ENCODE data around the gene MYOCD.

The MYOCD gene

DNA sequence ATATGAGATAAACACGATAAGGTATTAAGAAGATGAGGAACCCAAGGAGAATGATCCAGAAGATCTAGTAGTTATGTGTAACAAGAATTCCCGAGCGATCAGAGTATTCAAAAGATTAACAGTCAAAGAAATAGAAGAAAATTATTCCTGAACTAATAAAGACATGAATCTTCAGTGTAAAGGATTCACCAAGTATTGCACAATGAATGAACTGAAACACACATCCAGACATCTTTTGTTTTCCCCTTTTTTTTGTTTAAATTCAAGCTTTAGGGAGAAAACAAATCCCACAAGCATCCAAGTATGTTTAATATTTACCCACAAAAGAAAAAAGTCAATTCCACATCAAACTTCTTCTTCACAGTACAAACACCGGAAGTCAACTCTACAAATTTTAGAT is 23.7 kb upstream of the MYOCD start:
- no peak for DNase-seq

GRCh38 chr17:12643822-12644221 is 21.9 kb upstream of the MYOCD start:
- no peak for DNase-seq

- DNase-seq = no peak
Observed at GRCh38 chr17:12644623-12645022, 21.1 kb upstream of the MYOCD start.

GRCh38 chr17:12646761-12647422 is 18.8 kb upstream of the MYOCD start:
- DNase-seq = no peak

DNA sequence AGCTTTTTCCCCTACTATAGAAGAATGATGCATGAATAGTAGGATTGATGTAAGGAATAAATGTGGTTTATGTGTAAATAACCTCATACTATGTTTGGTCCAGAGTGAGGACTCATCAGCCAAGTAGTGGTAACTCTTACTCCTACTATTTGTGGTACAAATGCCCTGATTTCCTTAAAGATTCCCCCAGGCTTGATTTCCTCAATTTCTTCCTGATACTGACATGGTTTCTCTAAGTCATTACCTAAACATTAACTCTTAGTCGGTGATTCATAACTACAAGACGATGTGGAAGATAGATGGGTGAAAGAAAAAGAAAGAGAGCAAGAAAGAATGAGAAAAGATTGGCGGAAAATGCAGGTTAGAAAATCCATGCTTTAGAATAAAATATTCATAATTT is 17.2 kb upstream of the MYOCD start:
- no peak for DNase-seq

DNA sequence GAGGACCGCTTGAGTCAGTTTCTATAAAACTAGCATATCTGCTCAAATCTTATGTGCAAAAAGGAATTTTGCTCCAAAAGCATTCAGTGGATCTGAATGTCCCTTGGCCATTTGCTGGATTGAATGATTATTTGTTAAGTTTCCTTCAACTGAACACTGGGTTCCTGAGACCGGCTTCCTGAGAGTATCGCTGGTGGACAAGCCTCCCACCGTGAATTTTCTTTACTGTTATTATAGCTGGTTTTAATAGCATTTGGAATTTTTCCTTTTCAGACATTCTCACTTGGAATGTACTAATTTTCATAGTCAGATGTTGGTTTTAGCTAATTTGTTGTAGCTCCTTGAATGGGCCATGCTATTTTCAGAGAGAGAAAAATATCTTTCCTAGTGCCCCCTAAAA is 9.8 kb upstream of the MYOCD start:
- no peak for DNase-seq

DNA sequence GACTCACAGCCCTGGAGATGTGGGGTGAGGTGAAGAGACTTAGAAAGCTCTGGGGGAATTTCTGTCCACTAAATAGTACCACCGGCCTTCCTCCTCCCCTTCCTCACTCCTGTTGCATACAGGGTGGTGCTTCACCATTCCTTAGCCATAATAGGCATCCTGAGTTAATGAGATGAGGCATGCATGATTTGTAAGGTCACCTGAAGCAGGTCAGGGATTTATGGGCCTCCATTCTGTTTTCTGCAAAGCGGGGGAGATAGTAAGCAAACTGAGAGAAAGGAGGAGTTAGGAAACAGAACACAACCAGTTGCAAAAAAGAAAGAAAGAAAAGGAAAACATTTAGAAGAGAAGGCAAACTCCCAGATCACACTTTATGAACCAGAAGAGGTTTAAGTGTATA is 9.3 kb upstream of the MYOCD start:
- DNase-seq = no peak

DNA sequence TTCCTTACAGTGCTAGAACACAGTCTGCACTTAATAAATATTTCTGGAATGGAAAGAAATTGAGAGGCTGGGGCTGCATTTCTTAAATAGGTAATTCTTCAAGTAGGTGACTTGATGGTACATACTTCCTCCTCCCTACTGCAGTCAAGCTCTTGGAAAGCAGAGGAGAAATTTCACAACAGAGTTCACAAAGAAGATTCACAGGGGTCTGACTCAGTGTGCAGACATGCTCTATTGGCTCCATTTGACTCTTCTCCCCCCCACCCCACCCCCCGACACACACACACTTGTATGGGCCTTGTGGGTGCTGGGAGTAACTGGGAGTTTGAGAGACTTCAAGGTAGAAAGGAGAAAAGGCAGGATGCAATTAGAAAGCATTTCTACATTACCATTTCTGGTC is 6.2 kb upstream of the MYOCD start:
- DNase-seq = peak; percentile 33

DNA sequence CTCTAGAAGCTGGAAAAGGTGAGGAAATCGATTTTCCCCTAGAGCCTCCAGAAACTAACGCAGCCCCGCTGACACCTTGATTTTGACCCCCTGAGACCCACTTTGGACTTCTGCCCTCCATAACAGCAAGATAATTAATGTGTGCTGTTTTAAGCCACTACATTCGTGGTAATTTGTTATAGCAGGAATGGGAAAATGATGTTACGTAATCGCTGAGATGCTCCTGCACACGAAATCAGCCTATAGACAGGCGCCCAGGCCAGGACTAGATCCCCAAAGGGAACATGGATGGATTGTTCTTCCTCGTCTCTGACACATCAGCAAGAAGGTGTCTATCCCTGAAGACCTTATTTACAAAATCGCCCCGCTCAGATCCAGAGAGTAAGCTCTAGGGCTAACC is 1.4 kb upstream of the MYOCD start:
- DNase-seq = no peak

GRCh38 chr17:12664894-12665262 is 812 bp upstream of the MYOCD start:
- DNase-seq = no peak

GRCh38 chr17:12666718-12667117 is 1.0 kb downstream of the MYOCD start:
- no peak for DNase-seq

GRCh38 chr17:12667299-12667958 is 1.7 kb downstream of the MYOCD start:
- DNase-seq = peak; percentile 52

DNA sequence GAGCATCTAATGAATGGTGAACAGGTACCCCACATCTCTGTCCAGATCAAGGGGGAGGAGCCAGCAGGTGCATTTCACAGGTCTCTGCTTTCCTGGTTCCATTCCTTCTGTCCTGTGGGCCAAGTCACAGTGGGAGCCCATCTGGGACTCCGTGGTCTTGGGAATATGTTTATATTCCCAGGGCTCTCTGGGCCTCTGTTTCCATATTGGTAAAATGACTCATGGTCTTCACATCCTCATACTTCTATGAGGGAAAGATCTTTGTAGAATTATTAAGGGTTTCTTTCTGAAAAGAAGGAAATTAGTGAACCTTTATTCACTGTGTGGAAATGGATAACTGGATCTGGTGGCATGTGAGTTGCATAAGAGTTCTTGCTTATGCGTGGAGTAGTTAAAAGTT is 6.2 kb downstream of the MYOCD start:
- DNase-seq = no peak

DNA sequence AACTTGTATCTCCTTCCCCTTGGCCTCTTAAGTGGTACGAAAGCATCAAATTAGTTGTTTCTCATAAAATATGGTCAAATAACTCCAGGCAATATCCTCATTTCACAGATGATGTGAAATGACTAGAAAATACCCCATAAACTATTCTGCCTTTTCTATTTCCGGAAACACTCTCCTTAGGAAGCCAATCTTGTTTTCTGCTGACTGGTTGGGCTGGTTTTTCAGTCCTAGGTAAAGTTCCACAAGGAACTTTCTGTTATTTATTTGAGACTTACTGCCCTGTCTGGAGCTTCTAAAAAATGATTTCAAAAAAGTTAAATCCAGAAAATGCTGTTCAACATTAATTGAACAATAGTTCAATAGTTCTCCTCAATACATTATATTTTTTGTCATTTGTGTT is 7.3 kb downstream of the MYOCD start:
- DNase-seq = no peak

GRCh38 chr17:12673788-12674187 is 8.1 kb downstream of the MYOCD start:
- peak; percentile 48 for DNase-seq

- DNase-seq = no peak
Observed at GRCh38 chr17:12680407-12680897, 14.8 kb downstream of the MYOCD start.

DNA sequence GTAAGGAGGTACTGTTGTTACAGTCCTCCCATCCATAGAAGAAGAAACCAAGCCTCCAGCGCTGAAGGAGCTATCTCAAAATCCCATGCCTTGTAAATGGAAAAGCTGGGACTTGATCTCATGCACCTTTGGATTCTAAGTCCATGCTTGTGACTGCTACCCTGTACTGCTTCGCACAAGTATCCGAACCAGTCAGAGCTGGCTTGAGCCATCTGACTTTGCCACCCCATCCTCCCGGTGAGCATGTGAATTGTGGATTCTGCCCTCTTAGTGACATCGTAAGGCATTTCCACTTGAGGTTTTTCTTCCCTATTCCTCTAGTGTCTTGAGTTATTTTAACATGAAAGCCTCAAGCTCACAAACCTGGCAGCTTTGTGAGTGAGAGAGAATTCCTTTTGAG is 15.3 kb downstream of the MYOCD start:
- no peak for DNase-seq

GRCh38 chr17:12683299-12683698 is 17.6 kb downstream of the MYOCD start:
- no peak for DNase-seq

- no peak for DNase-seq
Observed at GRCh38 chr17:12686486-12686885, 20.8 kb downstream of the MYOCD start.

GRCh38 chr17:12688382-12688781 is 22.7 kb downstream of the MYOCD start:
- no peak for DNase-seq

DNA sequence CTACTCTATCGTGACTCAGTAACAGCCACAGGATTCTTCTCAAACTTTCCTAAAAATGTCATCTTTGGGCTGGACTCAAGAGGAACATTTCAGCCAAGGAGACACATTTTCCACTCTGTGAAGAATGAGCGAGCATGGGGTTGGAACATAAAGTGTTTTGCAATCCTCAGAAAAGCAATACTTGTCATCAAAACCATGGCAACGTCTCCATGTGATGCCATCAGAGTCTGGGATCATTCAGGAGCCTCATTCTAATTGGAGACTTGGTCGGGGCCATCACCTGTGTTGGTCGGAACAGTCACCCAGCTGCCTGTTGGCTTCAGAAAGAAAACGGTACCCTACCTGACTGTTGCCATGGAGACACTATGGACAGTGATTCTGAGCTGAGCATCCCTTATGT is 25.5 kb downstream of the MYOCD start:
- no peak for DNase-seq

GRCh38 chr17:12693640-12694039 is 27.9 kb downstream of the MYOCD start:
- no peak for DNase-seq

DNA sequence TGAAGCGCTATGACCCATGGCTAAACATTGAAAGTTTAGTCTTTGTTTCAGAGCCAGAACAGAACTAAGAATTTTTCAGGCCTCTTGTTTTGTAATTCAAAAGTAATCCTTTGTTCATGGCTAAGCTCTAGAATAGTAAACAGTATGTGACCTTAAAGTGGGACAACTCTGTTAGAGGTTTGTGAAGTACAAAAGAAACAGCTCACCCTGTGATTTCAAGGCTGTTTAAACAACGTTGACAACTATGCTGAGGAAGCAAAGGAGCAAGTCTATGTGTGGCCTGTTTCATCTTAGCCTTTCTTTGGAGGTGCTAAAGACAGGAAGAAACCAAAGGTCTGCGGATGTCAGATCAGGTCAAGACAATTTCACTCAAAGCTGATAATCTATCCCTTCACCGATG is 40.4 kb downstream of the MYOCD start:
- no peak for DNase-seq

- DNase-seq = no peak
Observed at GRCh38 chr17:12709063-12709462, 43.4 kb downstream of the MYOCD start.

DNA sequence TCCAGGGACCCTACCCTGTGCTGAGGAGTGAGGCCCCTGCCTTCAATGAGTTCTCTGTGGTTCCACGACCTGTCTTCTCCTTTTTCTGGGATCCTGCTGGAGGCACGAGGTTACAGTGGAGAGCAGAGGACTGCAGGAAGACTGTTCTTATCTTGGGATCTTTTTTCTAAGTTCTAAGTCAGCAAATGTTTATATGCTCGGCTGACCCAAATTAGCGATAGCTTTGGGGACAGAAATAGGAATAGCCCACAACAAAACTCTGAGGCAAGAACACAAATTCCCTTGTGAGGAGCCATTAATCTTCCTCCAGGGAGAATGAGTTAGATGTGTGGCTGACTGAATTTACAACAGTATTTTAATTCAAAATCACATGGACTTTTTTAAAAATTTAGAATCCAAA is 46.7 kb downstream of the MYOCD start:
- no peak for DNase-seq
